ENCODE measurements around the gene SNRNP35. TPM values are rescaled to one million over a fixed set of nuclear protein-coding genes. Genes with fewer than 3 reads are reported as not detected.

The SNRNP35 gene
- total and polyA plus RNA-seq, 2 donors (not counting 1 experiment from before 2014, with no cell fraction given), result 33.8 to 57.8 TPM

DNA sequence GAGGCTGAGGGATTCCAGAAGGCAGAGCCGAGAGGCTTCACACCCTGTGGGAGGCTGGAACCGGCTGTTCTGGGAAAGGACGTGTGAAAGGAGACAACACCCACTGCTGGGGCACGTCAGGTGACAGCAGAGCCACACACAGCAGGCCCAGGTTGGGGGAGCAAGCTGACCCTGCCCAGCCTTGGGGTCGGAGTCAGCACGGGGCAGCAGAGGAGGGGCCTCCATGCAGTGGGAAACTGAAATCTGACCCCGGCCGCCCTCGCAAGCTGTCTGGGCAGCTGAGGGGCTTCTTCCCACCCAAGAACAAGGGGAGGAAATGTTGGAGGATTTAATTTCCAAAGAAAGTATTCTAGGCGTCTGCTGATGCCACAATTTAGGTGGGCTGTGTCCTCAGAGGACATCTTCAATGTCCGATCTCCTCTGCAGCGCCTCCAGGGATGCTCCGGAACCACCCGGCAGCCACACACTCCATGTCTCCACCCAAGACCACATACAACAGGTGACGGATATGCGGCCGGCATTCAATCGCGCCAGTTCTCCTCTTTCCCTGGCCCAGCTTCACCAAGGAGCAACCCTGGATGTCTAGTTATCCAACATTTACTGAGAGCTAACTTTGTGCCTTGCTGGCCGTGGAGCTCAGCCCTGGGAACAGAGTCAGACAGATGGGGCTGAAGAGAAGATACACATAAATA, 30.7 kb downstream of the SNRNP35 start:
- Mint-ChIP-seq H3K4me3 (no peak overlapping the region), H3K27ac (no peak overlapping the region), H3K9me3 (ENCODE audit: insufficient read depth) (no peaks in the 10 kb centered on the region), H3K27me3 (no peaks in the 10 kb centered on the region), H3K4me1 (peaks cover 10% of the 10 kb centered on the region)
- H3K9me3 ChIP-seq (ENCODE audit: control extremely low read depth in 1 of 3, control insufficient read depth in 2 of 3, insufficient read depth in 1 of 3, low read length in 2 of 3), result no peaks in the 10 kb centered on the region
- H2AFZ ChIP-seq (ENCODE audit: insufficient read depth, low read depth, low read length, poor library complexity, severe bottlenecking), result no peak overlapping the region
- WGBS (ENCODE audit: insufficient coverage), result 93% methylated on average over 17 of the region's 20 CpGs
- intact Hi-C loops (cut with micrococcal nuclease), result no loop called here
- no peak overlapping the region for H3K4me2 ChIP-seq (replicated peaks; ENCODE audit: low read depth, low read length, poor library complexity, severe bottlenecking)
- DNase-seq (no peak), ATAC-seq (ENCODE audit: low read depth) (no peak)
- no peaks in the 10 kb centered on the region for H3K27me3 ChIP-seq (replicated peaks in 1 of 4; ENCODE audit: control extremely low read depth in 1 of 4, control insufficient read depth in 3 of 4, insufficient read depth in 4 of 4, low read length in 3 of 4)
- POLR2A ChIA-PET, result no interaction called here
- no peak overlapping the region for H3K4me3 ChIP-seq (ENCODE audit: control extremely low read depth in 1 of 5, extremely low read depth in 1 of 5, insufficient read depth in 1 of 5, low read depth in 2 of 5, low read length in 4 of 5)
- no peak overlapping the region for H3K9ac ChIP-seq (ENCODE audit: low read length)
- no peaks in the 10 kb centered on the region for H3K79me2 ChIP-seq (ENCODE audit: control insufficient read depth, insufficient read depth, low read length)
- no peaks in the 10 kb centered on the region for H3K36me3 ChIP-seq (replicated peaks in 1 of 2; ENCODE audit: control extremely low read depth in 1 of 2, control insufficient read depth in 1 of 2, extremely low read depth in 1 of 2, insufficient read depth in 2 of 2, low read length in 1 of 2)
- TF ChIP-seq, protein P1, sequence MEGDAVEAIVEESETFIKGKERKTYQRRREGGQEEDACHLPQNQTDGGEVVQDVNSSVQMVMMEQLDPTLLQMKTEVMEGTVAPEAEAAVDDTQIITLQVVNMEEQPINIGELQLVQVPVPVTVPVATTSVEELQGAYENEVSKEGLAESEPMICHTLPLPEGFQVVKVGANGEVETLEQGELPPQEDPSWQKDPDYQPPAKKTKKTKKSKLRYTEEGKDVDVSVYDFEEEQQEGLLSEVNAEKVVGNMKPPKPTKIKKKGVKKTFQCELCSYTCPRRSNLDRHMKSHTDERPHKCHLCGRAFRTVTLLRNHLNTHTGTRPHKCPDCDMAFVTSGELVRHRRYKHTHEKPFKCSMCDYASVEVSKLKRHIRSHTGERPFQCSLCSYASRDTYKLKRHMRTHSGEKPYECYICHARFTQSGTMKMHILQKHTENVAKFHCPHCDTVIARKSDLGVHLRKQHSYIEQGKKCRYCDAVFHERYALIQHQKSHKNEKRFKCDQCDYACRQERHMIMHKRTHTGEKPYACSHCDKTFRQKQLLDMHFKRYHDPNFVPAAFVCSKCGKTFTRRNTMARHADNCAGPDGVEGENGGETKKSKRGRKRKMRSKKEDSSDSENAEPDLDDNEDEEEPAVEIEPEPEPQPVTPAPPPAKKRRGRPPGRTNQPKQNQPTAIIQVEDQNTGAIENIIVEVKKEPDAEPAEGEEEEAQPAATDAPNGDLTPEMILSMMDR (IDR thresholded peaks at IDR 0.05), result no peak
- no peak for TF ChIP-seq EZH2 (IDR thresholded peaks at IDR 0.05; ENCODE audit: borderline replicate concordance, insufficient read depth, low read depth, low read length, poor library complexity, severe bottlenecking)
- no peaks in the 10 kb centered on the region for H4K20me1 ChIP-seq (ENCODE audit: control insufficient read depth, insufficient read depth, low read length, poor library complexity, severe bottlenecking)
- no peak overlapping the region for H3K27ac ChIP-seq (ENCODE audit: low read length in 2 of 2)
- peaks cover 4% of the 10 kb centered on the region in 2 donors for H3K4me1 ChIP-seq (ENCODE audit: control insufficient read depth in 2 of 2, insufficient read depth in 2 of 2, low read length in 2 of 2)
- CTCF ChIA-PET, result no interaction called here

DNA sequence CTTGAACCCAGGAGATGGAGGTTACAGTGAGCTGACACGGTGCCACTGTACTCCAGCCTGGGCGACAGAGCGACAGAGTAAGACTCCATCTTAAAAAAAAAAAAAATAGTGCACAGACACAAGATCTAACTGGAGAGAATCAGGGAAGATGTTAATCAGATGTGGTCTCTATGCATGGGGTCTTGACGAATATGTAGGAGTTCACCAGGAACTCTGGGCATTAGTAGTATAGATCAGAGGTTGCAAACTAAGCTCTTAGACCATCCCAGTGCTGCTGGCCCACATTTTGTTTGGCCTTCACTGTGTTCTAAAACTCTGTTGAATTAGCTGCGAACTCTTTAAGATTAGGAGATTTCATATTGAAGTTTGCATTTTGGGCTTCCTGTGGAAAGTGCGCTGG, 31.6 kb downstream of the SNRNP35 start:
- no peaks in the 10 kb centered on the region for H3K27me3 Mint-ChIP-seq
- Histone ChIP-seq H3K9ac (ENCODE audit: low read length) (no peak overlapping the region), H3K36me3 (replicated peaks in 1 of 2; ENCODE audit: control extremely low read depth in 1 of 2, control insufficient read depth in 1 of 2, extremely low read depth in 1 of 2, insufficient read depth in 2 of 2, low read length in 1 of 2) (no peaks in the 10 kb centered on the region), H3K79me2 (ENCODE audit: control insufficient read depth, insufficient read depth, low read length) (no peaks in the 10 kb centered on the region), H2AFZ (ENCODE audit: insufficient read depth, low read depth, low read length, poor library complexity, severe bottlenecking) (no peak overlapping the region), H3K9me3 (ENCODE audit: control extremely low read depth in 1 of 3, control insufficient read depth in 2 of 3, insufficient read depth in 1 of 3, low read length in 2 of 3) (no peaks in the 10 kb centered on the region), H3K27me3 (replicated peaks in 1 of 4; ENCODE audit: control extremely low read depth in 1 of 4, control insufficient read depth in 3 of 4, insufficient read depth in 4 of 4, low read length in 3 of 4) (no peaks in the 10 kb centered on the region), H3K27ac (ENCODE audit: low read length in 2 of 2) (no peak overlapping the region), H4K20me1 (ENCODE audit: control insufficient read depth, insufficient read depth, low read length, poor library complexity, severe bottlenecking) (no peaks in the 10 kb centered on the region), H3K4me2 (replicated peaks; ENCODE audit: low read depth, low read length, poor library complexity, severe bottlenecking) (no peak overlapping the region), H3K4me3 (ENCODE audit: control extremely low read depth in 1 of 5, extremely low read depth in 1 of 5, insufficient read depth in 1 of 5, low read depth in 2 of 5, low read length in 4 of 5) (no peak overlapping the region), H3K4me1 (ENCODE audit: control insufficient read depth in 2 of 2, insufficient read depth in 2 of 2, low read length in 2 of 2) (no peaks in the 10 kb centered on the region)
- H3K27ac Mint-ChIP-seq, result no peak overlapping the region
- H3K4me3 Mint-ChIP-seq, result no peak overlapping the region
- no peaks in the 10 kb centered on the region for H3K9me3 Mint-ChIP-seq (ENCODE audit: insufficient read depth)
- intact Hi-C loops (cut with micrococcal nuclease), result no loop called here
- 96% methylated on average over 4 of the region's 6 CpGs for WGBS (ENCODE audit: insufficient coverage)
- DNase-seq (no peak), ATAC-seq (ENCODE audit: low read depth) (no peak)
- ChIA-PET CTCF (interaction anchor here (0.6 kb wide), 1 partner anchor 13 kb away, joined by 3 read pairs; no protein-coding TSS in a partner anchor), POLR2A (no interaction called here)
- peaks cover 3% of the 10 kb centered on the region for H3K4me1 Mint-ChIP-seq
- TF ChIP-seq, protein P1 (IDR thresholded peaks at IDR 0.05), result no peak
- no peak for TF ChIP-seq EZH2 (IDR thresholded peaks at IDR 0.05; ENCODE audit: borderline replicate concordance, insufficient read depth, low read depth, low read length, poor library complexity, severe bottlenecking)
